SIG-M5 treated with dmso at 0.1 percent for 504 hours (cell line): ENCODE data around the gene SLC16A11.

Source experiments
- DNase-seq: peaks from one replicate; lab custom pipeline; 2025; ENCODE audit not compliant: unreplicated experiment; lab: John Stamatoyannopoulos, UW

Gene SLC16A11

DNA sequence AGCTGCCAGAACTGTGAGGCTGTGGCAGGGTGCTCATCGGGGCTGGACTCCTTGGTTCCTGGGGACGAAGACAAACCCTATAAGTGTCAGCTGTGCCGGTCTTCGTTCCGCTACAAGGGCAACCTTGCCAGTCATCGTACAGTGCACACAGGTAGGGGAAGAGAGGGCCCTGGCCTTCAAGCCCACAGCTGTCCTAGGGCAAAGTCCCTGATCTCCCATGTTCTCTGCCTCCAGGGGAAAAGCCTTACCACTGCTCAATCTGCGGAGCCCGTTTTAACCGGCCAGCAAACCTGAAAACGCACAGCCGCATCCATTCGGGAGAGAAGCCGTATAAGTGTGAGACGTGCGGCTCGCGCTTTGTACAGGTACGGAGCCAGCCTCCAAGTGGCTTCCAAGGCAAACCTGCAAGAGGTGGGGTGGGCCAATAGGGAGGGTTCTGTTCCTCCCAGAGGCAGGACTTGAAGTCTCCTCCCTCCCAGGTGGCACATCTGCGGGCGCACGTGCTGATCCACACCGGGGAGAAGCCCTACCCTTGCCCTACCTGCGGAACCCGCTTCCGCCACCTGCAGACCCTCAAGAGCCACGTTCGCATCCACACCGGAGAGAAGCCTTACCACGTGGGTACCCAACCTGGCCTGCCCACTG lies 17.3 kb downstream of the SLC16A11 start:
- no peak for DNase-seq

DNA sequence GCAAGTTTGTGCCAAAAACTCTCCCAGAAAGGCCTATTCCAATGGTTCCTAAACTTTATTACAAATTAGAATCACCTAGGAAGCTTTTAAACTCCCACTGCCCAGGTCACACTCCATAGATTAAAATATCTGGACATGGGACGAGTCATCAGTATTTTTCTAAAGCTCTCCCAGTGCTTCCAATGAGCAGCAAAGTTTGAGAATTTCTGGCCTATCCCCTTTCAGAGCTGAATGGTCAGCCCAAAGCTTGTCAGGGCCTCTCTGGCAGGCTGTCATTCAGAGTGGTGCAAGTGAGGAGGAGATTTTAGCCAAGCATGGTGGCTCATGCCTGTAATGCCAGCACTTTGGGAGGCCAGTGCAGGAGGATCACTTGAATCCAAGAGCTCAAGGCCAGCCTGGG lies 18.6 kb downstream of the SLC16A11 start:
- DNase-seq, result no peak

DNA sequence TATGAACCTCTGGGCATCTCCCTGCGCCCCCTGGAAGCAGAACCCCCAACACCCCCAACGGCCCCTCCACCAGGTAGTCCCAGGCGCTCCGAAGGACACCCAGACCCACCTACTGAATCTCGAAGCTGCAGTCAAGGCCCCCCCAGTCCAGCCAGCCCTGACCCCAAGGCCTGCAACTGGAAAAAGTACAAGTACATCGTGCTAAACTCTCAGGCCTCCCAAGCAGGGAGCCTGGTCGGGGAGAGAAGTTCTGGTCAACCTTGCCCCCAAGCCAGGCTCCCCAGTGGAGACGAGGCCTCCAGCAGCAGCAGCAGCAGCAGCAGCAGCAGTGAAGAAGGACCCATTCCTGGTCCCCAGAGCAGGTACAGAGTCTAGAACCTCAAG lies 19.5 kb downstream of the SLC16A11 start:
- no peak for DNase-seq

DNA sequence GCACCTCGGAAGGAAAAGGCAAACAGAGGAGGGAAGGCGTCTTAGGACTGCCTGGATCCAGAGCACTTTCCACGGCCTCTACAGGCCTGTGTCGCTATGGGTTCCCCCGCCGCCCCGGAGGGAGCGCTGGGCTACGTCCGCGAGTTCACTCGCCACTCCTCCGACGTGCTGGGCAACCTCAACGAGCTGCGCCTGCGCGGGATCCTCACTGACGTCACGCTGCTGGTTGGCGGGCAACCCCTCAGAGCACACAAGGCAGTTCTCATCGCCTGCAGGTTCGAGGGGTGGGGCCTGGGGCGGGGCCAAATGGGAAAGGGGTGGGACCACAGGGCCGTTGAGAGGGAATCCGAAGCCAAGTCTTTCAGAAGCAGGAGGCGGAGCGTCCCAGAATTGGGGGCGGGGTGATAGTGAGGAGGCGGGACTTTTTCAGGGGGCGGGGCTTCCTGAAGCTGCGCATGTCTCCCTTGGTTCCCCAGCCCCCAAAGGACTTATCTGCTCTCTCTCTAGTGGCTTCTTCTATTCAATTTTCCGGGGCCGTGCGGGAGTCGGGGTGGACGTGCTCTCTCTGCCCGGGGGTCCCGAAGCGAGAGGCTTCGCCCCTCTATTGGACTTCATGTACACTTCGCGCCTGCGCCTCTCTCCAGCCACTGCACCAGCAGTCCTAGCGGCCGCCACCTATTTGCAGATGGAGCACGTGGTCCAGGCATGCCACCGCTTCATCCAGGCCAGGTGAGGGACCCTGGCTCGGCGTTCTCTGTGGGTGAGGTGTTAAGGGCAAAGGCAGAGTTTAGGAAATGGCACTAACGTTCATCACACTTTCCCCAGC lies 20.1 kb downstream of the SLC16A11 start:
- peak; percentile 59 for DNase-seq

DNA sequence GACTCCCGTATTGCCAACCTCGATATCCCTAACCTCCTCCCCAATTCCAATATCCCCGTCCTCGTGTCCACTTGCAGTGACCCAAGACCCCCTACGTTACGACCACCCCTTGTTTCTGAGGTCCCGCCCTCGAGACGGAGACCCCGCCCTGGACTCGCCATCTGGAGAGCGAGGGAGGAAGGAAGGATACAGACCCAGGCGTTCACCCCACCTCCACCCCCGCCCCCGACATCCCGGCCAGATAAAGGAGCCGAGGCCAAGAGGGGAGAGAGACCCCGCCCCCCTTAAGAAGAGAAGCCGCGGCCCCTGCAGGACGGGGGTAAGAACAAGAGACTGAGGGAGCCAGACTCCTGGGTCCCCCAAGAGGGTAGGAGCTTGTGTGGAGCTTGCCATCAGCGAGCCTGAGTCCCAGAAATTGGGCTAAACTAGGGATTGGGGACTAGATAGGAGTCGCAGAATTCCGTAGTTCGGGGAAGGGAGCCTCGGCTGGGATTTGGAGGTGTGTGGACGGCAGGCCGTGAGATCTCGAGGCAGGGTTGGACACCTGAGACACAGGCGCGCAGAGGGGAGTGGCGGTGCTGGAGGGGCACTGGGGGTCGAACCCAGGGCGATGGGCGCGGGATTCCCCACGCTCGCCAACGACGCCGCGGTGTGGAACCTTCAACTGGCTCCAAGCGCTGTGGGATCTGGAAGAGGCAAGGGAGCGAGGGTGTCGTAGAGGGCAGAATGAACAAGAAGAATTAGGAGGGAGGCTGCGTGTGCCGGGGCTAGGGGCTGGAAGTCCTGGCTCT lies 20.9 kb downstream of the SLC16A11 start, which contains the start of gene BCL6B:
BCL6B (plus strand) TSS at position 270 of the 791 bp plus-strand sequence. CDS start 622 bp downstream, outside the sequence.
- DNase-seq, result no peak

DNA sequence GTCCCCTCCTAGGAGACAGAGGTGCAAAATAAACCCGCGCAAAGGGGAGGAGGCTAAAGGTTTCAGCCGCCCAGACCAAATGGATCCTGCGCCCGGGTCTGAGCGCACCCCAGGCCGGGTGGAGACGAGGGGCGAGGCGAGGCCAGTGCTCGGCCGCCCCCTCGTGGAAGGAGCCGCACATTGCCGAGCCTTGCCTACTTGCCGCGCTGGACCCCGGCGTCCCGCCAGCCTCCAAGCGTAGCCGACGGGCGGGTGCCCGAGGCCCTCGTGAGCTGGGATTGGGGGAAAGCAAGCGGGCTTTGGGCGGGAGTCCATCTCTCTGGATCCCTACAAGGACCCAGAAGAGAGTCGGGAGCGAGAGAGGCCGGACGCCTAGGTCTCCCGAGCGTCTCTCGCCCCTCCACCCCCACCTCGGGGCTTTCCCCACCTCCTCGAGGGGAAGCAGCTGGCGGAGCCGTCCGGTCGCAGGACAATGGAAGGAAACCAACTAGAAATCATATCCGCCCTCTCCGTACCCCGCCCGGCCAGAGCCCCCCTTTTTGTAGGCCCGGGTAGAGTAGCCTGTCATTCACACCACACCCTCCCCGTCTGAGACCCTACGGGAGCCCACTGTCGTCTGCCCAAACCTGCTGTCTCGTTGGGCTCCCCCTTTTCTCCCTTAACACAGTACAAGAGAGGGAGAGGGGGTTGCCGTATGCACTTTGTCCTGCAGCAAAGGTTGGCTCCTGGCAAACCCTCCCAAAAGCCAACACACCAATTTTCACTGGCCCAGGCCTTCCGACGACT lies 21.7 kb downstream of the SLC16A11 start:
- DNase-seq, result peak; percentile 63

DNA sequence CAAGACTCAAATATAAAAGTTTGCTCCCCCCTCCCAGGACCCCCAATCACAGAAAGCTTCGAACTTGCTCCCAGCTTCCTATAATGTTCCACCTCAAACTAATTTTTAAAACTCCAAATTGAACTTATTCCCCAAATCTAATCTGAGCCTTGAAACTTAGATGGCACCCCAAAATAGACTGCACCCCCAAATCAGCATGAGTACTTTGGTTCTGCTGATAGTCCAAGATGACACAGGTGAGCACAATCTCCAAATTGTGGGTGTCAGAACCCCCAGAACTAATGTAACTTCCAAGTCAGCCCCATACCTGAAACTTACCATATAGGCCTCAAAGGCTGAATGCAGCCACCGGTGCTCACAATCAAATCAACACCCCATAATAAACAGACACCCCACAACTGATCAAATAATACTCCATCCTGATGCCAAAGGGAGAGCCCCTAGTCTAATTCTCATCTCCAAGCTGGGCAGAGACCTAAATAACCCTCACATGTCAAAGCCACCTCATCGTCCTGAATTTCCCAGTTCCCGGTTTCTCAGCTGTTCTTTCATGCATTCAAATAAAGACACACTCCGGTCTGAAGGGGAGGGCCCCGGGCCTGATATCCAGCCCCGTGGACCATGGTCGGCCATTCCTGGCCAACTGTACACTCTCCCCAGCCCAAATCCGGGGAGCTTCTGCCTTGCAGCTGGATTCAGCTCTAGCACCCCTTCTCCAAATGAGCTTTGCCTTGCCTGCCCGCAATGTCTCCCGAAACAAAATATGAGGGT lies 22.8 kb downstream of the SLC16A11 start:
- no peak for DNase-seq

DNA sequence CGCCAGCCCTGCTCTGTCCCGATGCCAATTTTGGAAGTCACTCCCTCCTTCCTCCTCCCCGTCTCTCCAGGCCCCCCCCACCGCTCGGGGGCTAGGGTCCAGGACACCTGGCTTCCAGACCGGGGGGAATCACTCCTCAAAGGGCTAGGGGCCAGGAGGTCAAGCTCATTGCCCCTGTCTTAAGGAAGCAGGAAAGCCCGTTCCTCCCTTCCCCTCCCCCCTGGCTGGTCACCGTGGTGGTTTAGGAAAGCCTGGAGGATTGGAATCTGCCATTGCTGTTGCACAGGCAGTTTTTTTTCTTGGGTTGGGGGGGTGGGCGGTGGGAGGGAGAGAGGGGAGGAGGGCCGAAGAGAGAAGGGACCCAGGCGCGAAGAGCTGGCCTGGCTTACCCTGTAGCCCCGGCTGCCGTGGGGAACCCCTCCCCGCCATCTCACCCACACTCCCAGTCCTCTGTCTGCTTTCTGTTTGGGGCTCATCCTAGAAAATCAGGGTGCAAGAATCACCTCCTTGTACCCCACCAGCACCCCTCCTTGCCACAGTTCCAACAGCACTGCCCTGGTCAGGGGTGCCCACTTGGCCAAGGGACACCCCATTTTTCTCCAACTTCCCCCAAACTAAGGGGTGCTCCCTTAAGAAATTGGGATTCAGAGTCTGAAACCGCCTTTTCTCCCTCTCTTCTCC lies 23.9 kb downstream of the SLC16A11 start:
- no peak for DNase-seq

DNA sequence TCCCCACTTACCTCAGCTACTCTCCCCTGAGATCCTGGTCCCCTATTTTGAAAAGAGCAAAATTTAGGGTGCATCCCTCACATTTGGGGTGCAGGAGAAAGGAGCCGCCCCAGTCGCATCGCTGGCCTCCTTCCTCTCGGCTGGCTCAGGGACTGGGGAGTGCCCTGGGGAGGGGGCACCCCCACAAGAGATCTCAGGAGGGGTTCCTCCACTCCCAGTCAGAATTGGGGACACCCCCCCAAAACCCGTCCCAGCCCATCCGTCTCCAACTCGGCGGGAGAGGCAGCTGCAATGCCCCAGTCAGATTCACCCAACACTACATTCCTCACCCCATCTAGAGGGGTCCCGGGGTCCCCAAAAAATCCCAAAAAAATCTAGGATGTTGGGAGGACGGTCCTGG lies 24.5 kb downstream of the SLC16A11 start:
- no peak for DNase-seq

DNA sequence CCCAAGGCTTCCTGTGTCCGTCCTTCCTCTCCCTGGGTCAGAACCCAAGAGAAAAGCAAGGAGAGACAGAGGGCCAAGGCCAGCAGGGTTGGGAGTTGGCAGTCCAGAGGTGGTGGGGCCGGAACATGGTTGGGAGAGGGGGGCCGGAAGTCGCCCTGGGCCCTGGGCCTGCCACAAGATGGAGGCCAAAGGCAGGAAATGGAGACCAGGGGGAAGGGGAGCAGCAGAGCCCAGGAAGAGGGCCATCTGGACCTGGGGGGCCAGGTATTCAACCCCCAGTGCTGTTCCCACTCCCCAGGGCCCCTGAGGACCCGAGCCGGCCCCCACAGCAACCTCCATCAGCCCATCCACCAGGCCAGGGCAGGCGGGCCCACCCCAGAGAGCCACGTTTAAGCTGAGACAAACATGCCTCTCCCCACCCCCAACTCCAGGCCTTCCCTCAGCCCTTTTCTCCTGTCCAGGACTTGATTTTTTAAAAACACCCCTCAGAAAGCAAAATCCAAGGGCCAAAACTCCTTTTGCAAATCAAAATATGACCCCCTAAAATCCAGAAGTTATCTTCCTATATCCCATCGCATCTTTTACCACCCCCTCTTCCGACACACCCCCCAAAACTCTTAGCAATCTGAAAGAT lies 25.4 kb downstream of the SLC16A11 start:
- no peak for DNase-seq

DNA sequence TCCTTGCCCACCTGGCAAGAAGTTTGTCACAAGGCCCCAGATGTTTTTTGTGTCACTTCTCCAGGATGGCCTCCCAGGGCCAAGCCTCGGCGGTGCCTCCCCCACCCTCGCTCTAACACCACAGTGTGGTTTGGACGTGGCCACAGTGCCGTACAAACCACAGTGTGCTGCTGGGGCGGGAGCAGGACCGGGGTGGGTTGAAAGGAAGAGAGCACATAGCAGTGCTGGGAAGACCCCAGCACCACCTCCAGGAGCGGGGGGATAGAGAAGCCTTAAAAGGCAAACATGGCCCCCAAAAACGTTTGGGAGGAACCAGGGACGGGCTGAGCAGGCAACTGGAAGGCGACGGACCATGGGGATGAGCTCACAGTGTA lies 26.1 kb downstream of the SLC16A11 start:
- no peak for DNase-seq

DNA sequence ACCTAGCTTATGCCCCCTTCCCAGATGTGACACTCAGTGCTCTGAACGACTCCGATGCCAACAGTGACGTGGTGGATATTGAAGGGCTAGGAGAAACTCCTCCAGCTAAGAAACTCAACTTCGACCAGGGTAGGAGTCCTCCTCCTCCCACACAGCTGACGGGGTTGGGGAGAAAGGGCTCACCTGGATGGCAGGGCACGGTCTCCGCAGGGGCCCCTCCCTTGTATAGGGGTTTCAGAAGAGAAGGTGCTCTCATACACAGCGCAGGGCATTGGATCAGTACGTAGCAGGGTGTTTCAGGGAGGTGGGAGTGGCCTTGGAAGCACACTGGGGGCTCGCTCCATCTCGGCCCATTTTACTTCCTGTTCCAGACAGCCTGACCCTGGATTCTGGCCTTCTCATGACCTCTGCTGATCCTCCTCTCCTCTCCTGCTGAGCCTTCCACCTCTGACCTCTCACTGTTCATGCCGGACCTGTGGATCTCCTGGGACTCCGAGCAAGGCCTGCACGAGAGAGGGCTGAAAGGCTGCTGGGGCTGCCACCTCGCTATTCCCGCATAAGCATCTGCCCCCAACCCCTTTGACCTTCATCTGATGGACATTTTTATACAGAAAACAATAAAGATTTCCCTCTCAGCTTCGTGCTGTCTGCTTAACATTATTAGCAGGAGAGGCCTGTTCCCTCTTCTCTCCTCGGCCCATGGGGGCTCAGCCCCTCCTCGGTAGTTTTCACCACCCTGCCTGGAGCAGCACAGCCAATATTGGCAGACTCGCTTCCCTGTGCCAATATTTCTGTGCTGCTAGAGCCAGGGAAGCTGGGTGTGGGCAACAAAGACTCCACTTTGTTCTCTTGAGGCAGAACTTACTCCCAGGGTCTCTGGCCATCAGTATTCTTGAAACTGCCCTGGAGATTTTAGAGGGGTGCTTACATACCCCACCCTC lies 26.7 kb downstream of the SLC16A11 start:
- no peak for DNase-seq

DNA sequence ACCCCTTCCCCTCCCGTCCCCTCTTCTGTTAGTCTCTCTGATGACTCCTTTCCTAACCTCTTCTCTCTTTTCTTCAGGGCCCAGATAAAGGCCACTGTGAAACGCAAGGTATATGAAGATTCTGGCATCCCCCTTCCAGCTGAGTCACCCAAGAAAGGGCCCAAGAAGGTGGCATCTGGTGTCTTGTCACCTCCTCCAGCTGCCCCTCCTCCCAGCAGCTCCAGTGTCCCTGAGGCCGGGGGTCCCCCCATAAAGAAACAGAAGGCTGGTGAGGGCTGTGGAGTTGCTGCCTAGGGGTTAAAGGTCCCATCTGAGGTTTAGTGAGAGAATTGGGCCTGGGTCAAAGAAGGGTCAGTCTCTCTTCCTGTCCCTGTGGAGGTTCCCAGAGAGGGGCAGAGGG lies 27.5 kb downstream of the SLC16A11 start:
- DNase-seq, result no peak

DNA sequence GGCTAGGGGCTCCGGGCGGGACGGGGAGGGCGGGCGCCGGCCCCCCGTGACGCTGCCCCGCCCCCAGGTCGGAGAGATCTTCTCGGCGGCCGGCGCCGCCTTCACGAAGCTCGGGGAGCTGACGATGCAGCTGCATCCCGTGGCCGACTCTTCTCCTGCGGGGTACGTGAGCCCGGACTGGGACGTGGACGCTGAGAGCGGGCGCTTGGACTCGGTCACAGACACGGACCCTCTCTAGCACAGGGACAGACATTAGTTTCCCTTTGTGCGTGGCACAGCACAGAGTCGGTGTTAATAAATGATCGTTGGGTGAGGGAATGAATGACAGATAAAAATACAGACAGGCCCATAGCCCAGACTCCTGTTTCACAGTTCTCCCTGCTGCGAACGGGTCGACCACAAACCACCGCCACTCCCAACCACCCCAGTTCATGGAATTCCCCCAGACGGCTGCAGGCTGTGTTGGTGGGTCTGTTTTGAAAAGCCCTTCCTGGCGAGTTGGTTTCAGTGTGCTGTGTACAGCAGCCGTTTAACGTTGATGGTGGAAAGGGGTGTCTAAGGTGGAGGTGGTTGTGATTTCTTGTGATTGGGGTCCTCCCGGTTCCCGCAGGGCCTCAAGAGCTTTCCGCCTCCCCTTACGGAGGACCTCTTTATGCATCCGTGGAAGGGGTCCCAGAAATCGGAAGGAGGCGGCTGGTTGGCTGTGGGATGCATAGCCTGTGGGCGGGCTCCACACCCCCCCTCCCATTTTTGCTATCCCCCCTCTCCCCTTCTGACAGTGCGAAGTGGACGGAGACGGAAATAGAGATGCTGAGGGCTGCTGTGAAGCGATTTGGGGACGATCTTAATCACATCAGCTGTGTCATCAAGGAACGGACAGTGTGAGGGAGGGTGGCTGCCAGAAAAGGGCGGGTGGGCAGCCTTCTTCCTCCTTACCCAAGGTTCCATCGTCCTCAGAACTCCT lies 28.6 kb downstream of the SLC16A11 start:
- no peak for DNase-seq

DNA sequence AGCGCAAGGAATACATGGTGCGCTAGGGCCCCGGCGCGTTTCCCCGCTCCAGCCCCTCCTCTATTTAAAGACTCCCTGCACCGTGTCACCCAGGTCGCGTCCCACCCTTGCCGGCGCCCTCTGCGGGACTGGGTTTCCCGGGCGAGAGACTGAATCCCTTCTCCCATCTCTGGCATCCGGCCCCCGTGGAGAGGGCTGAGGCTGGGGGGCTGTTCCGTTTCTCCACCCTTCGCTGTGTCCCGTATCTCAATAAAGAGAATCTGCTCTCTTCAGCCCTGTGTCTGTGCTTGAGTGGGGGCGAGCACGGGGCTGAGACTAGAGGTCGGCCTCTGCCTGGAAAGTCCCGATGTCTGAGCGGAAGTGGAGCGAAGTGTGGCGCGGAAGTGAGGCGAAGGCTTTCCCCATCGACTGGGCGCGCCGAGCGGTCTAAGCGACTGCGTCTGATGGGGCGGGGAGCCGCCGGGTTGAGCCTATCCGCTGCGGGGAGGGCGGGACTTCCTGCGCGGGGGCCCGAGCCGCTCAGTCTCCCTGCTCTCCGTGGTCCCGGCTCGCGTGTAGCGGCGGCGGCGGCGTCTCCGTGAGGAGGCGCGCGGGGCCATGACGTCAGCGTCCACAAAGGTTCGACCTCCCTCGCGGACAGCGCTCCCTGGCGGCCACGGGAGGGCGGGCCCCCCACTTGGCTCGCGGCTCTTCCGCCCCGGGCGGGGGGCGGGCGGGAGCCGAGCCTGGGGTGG lies 29.5 kb downstream of the SLC16A11 start:
- DNase-seq, result peak; percentile 95

DNA sequence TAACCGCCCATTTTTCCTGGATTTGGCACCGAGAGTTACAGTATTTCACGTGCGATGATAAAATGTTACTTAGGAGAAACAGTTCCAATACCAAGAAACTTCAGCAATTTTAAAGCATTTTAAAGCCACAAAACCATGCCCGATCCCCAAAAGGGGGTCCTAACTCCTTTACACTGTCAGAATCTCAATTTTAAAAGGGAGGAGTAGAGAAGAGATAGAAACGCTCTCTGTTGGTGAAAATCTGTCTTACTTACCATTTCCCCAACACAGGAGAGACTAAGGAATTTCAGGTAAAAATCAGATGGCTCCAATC lies 32.0 kb downstream of the SLC16A11 start:
- no peak for DNase-seq
